ENCODE measurements around the gene CDCA4. TPM values are rescaled to one million over a fixed set of nuclear protein-coding genes. Genes with fewer than 3 reads are reported as not detected.

CDCA4 gene
- total and polyA plus RNA-seq, 10 of the 15 experiments (the other 5 are each of a cell fraction or from before 2014, with no cell fraction given), result 10.4 to 64.0 (median 52.1) TPM

- TF ChIP-seq NKRF (conservative IDR thresholded peaks at IDR 0.05), result peak; percentile 52; the same call in 1 of the 2 replicates
- no peak for TF ChIP-seq STAT1 (conservative IDR thresholded peaks at IDR 0.05)
- TF ChIP-seq MLLT1 (IDR thresholded peaks at IDR 0.05), result peak; percentile 92
- no peak for TF ChIP-seq YBX1 (IDR thresholded peaks at IDR 0.05)
- TF ChIP-seq PAX5 (IDR thresholded peaks at IDR 0.05; ENCODE audit: borderline replicate concordance, low read depth, low read length), result peak; percentile 96
- TF ChIP-seq HCFC1 (IDR thresholded peaks at IDR 0.05; ENCODE audit: low read length), result no peak
- TF ChIP-seq POU2F2 (IDR thresholded peaks at IDR 0.05; ENCODE audit: borderline replicate concordance, low read depth, low read length), result peak; percentile 91
- TF ChIP-seq NFYB (IDR thresholded peaks at IDR 0.05; ENCODE audit: insufficient read depth, low read depth, low read length), result no peak
- peak; percentile 69; the same call in 1 of the 2 replicates for TF ChIP-seq ZSCAN29 (IDR thresholded peaks at IDR 0.05)
- no peak; a peak in 1 of 4 replicates for TF ChIP-seq CEBPB (IDR thresholded peaks at IDR 0.05; ENCODE audit: borderline replicate concordance in 1 of 2, low read depth in 2 of 2, low read length in 2 of 2)
- TF ChIP-seq BCL3 (IDR thresholded peaks at IDR 0.05; ENCODE audit: borderline replicate concordance, insufficient read depth, low read depth, low read length, poor library complexity, severe bottlenecking), result peak; percentile 97
- peak; percentile 97 for TF ChIP-seq IRF4 (IDR thresholded peaks at IDR 0.05; ENCODE audit: low read depth, low read length)
- TF ChIP-seq ZNF207 (IDR thresholded peaks at IDR 0.05; ENCODE audit: borderline replicate concordance), result peak; percentile 44; the same call in 1 of the 2 replicates
- peak; percentile 95 for TF ChIP-seq GATAD2B (conservative IDR thresholded peaks at IDR 0.05; ENCODE audit: low read depth)
- peak; percentile 75; the same call in 1 of the 2 replicates for TF ChIP-seq CHD1 (IDR thresholded peaks at IDR 0.05; ENCODE audit: low read depth, low read length)
- peak; percentile 94 for TF ChIP-seq CBFB (IDR thresholded peaks at IDR 0.05; ENCODE audit: low read depth)
- peak; percentile 97 for TF ChIP-seq ZBED1 (IDR thresholded peaks at IDR 0.05; ENCODE audit: borderline replicate concordance)
- TF ChIP-seq KLF5 (IDR thresholded peaks at IDR 0.05; ENCODE audit: partially characterized antibody), result peak; percentile 95
- TF ChIP-seq RUNX3 (IDR thresholded peaks at IDR 0.05; ENCODE audit: low read length), result no peak
- peak; percentile 65 for TF ChIP-seq SMAD1 (IDR thresholded peaks at IDR 0.05; ENCODE audit: low read depth, partially characterized antibody)
- TF ChIP-seq TBL1XR1 (IDR thresholded peaks at IDR 0.05; ENCODE audit: low read depth, low read length), result peak; percentile 98
- TF ChIP-seq TCF7 (IDR thresholded peaks at IDR 0.05; ENCODE audit: borderline replicate concordance), result peak; percentile 88
- TF ChIP-seq NR2F1 (conservative IDR thresholded peaks at IDR 0.05), result peak; percentile 99
- TF ChIP-seq E4F1 (IDR thresholded peaks at IDR 0.05; ENCODE audit: borderline replicate concordance, partially characterized antibody), result peak; percentile 47
These were observed 49.2 kb upstream of the CDCA4 start (continued) for GRCh38 chr14:105069871-105070759.

Measured in GM12878 (cell line).